ENCODE measurements around the gene HELT. TPM values are rescaled to one million over a fixed set of nuclear protein-coding genes. Genes with fewer than 3 reads are reported as not detected.

HELT gene
- total RNA-seq, 1 experiment from 2014 or later, result not detected

- H3K27ac Mint-ChIP-seq (ENCODE audit: unreplicated experiment), result no peak overlapping the region
- H3K4me1 Mint-ChIP-seq (ENCODE audit: low read depth, unreplicated experiment), result peaks cover 6% of the 10 kb centered on the region
- ChIA-PET CTCF (no interaction called here), POLR2A (no interaction called here)
- no peak overlapping the region for H3K4me3 Mint-ChIP-seq (ENCODE audit: unreplicated experiment)
- Histone ChIP-seq H3K4me1 (peaks cover 7% of the 10 kb centered on the region; the same call in 1 of the 2 replicates), H3K9me3 (no peaks in the 10 kb centered on the region), H3K4me3 (ENCODE audit: low read depth, low read length) (no peak overlapping the region), H3K36me3 (ENCODE audit: control insufficient read depth, insufficient read depth, low read length) (no peaks in the 10 kb centered on the region), H3K27me3 (replicated peaks; ENCODE audit: control insufficient read depth, insufficient read depth, low read length) (peaks cover 2% of the 10 kb centered on the region; the same call in 1 of the 2 replicates)
- TF ChIP-seq CTCF (IDR thresholded peaks at IDR 0.05; ENCODE audit: insufficient read depth in 1 of 2, low read depth in 1 of 2, low read length in 1 of 2, severe bottlenecking in 1 of 2, unreplicated experiment in 1 of 2), result no peak
- no TSS peak for BruUV-seq (replicated peaks)
- no peaks in the 10 kb centered on the region for H3K9me3 Mint-ChIP-seq (ENCODE audit: unreplicated experiment)
- peaks cover 33% of the 10 kb centered on the region for H3K27me3 Mint-ChIP-seq (ENCODE audit: insufficient read depth, unreplicated experiment)
- DNase-seq, result no peak
- intact Hi-C loops (cut with micrococcal nuclease; ENCODE audit: unreplicated experiment), result no loop called here
- H3K36me3 Mint-ChIP-seq (ENCODE audit: insufficient read depth, unreplicated experiment), result peaks cover 6% of the 10 kb centered on the region
These were observed 5.2 kb downstream of the HELT start for GRCh38 chr4:185023471-185023870.

GRCh38 chr4:185028625-185029024, 10.3 kb downstream of the HELT start:
- no peaks in the 10 kb centered on the region for H3K9me3 Mint-ChIP-seq (ENCODE audit: unreplicated experiment)
- peaks cover 36% of the 10 kb centered on the region for H3K27me3 Mint-ChIP-seq (ENCODE audit: insufficient read depth, unreplicated experiment)
- no TSS peak for BruUV-seq (replicated peaks)
- no peaks in the 10 kb centered on the region for H3K4me1 ChIP-seq
- no peaks in the 10 kb centered on the region for H3K27me3 ChIP-seq (replicated peaks; ENCODE audit: control insufficient read depth, insufficient read depth, low read length)
- H3K27ac Mint-ChIP-seq (ENCODE audit: unreplicated experiment), result no peak overlapping the region
- TF ChIP-seq CTCF (IDR thresholded peaks at IDR 0.05; ENCODE audit: insufficient read depth in 1 of 2, low read depth in 1 of 2, low read length in 1 of 2, severe bottlenecking in 1 of 2, unreplicated experiment in 1 of 2), result no peak
- no peaks in the 10 kb centered on the region for H3K4me1 Mint-ChIP-seq (ENCODE audit: low read depth, unreplicated experiment)
- ChIA-PET POLR2A (no interaction called here), CTCF (no interaction called here)
- H3K4me3 ChIP-seq (ENCODE audit: low read depth, low read length), result no peak overlapping the region
- H3K4me3 Mint-ChIP-seq (ENCODE audit: unreplicated experiment), result no peak overlapping the region
- H3K9me3 ChIP-seq, result no peaks in the 10 kb centered on the region
- no peaks in the 10 kb centered on the region for H3K36me3 Mint-ChIP-seq (ENCODE audit: insufficient read depth, unreplicated experiment)
- no peaks in the 10 kb centered on the region for H3K36me3 ChIP-seq (ENCODE audit: control insufficient read depth, insufficient read depth, low read length)
- DNase-seq, result no peak
- intact Hi-C loops (cut with micrococcal nuclease; ENCODE audit: unreplicated experiment), result no loop called here

GRCh38 chr4:185031611-185032010, 13.3 kb downstream of the HELT start:
- no peaks in the 10 kb centered on the region for H3K9me3 Mint-ChIP-seq (ENCODE audit: unreplicated experiment)
- Histone ChIP-seq H3K4me1 (no peaks in the 10 kb centered on the region), H3K36me3 (ENCODE audit: control insufficient read depth, insufficient read depth, low read length) (no peaks in the 10 kb centered on the region), H3K9me3 (no peaks in the 10 kb centered on the region), H3K27me3 (replicated peaks; ENCODE audit: control insufficient read depth, insufficient read depth, low read length) (no peaks in the 10 kb centered on the region), H3K4me3 (ENCODE audit: low read depth, low read length) (no peak overlapping the region)
- ChIA-PET CTCF (no interaction called here), POLR2A (no interaction called here)
- intact Hi-C loops (cut with micrococcal nuclease; ENCODE audit: unreplicated experiment), result no loop called here
- no TSS peak for BruUV-seq (replicated peaks)
- H3K4me1 Mint-ChIP-seq (ENCODE audit: low read depth, unreplicated experiment), result peaks cover 7% of the 10 kb centered on the region
- no peak for TF ChIP-seq CTCF (IDR thresholded peaks at IDR 0.05; ENCODE audit: insufficient read depth in 1 of 2, low read depth in 1 of 2, low read length in 1 of 2, severe bottlenecking in 1 of 2, unreplicated experiment in 1 of 2)
- peaks cover 26% of the 10 kb centered on the region for H3K27me3 Mint-ChIP-seq (ENCODE audit: insufficient read depth, unreplicated experiment)
- no peak overlapping the region for H3K27ac Mint-ChIP-seq (ENCODE audit: unreplicated experiment)
- no peak overlapping the region for H3K4me3 Mint-ChIP-seq (ENCODE audit: unreplicated experiment)
- no peak for DNase-seq
- no peaks in the 10 kb centered on the region for H3K36me3 Mint-ChIP-seq (ENCODE audit: insufficient read depth, unreplicated experiment)

All from Caco-2 (cell line).